HG02759 (cell line): Measurements from ENCODE around the gene VPS13D.

ENCODE experiments used
- ATAC-seq: cut with Tn5 transposase; IDR thresholded peaks from one replicate; pipeline ENCODE4 v1.9.1; 2021; ENCODE audit warnings: mild to moderate bottlenecking, moderate library complexity; ENCODE audit not compliant: unreplicated experiment

VPS13D gene

DNA sequence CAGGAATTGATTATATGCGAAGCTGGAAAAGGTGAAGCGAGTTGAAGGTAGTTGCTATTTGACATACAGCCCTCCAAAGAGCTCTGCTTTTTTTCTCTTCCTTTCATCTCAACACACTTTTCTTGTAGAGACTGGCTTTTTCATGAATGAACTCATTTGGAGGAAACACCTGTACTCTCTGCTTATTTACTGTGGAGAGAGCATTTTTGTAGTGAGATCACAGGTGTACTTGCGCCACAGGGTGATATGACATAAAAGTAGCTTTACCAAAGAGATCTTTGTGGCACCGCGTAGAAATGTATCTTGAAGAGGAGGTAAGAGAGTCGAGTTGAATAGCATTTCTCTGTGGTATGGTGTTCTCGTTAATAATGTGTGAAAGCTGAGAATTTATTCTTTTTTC, 187.6 kb downstream of the VPS13D start:
- ATAC-seq, result no peak

DNA sequence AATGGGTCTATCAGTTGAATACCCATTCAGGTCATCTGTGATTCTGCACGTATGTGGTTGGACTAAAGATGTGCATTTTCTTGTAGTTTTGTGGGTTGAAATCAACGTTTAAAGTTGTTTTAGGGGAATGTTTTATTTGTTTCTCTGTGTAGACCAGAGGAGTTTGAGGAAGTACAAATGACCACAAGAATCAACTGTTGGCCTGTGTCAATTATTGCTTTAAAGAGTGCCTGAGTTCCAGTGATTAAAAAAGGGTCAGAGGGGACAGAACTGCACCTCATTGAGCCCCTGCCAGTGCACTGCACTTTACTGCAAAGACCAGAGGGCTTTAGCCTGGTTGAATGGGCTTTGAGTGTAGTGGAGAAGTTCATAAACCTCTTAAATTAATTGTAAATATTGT, 190.3 kb downstream of the VPS13D start:
- no peak for ATAC-seq

DNA sequence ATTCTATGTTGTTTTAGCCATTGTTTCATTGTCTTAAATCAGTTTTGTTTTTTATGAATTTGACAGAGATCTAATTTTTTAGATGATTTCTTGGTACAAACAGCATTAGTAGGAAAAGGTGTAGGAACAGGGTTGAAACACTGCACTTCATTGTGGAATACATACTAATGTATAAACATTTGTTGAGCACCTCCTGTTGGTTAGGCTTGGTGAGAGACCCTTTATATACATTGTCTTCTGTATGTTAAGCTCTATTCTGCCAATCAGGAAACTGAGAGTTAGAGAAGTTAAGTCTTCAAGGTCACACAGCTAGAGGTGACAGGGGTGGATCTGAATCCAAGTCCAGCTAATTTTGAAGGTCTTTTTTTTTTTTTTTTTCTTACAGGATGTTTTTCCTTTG, 192.7 kb downstream of the VPS13D start:
- no peak for ATAC-seq

DNA sequence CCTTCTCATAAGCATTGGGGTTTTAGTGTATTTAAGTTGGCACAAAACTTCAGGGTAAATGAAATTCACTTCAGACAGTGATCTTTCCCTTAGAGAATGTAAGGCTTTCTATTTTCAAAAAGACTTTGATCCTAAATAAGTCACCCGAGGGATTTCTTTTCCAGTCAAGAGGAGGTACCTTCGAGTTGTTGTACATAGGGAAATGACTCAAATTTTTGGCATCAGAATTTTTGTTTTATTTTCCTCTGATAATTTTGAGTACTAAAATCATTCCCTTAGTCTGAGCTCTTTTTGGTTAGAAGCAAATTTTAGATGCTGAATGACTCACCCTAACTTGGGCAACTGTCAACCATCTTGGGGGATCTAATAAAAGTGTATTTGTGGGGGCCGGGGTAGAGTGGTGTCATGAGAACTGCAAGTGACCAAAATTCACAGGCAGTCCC, 194.3 kb downstream of the VPS13D start:
- no peak for ATAC-seq

DNA sequence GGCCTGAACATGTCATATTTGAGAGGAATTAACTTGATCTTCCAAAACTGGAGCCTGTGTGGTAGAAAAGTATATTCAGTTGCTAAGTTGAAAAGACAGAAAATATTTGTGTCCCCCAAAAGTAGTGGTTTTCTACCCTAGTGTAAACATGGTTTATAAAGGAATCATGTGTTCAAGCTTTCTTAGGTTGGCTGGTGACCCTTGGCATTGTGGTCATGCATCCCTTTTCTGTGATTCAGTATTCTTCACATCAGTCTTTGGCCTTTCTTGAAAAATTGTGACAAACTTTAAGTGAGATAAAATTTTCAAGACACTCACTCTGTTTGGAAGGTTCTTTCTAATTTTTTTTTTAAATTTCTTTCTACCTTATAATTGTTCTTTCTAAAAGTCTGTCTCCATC, 195.0 kb downstream of the VPS13D start:
- ATAC-seq, result no peak

DNA sequence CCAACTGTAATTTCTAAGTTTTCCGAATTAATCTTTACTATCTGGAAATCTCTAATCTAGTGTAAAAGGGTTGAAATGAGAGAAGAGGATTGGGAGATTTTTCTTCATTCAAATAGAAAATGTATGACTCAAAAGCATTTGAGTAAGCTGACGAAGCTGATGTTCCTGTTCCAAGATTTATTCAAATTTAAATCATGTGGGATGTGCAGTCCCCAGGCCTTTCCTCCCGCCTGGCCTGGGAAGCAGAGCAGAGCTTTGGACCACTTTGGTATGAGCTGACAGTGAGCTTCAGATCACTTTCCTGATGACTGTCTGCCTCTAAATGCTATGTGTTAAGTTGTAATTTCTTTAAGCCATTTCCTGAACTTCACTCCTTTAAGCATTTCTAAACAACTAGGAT, 196.2 kb downstream of the VPS13D start:
- no peak for ATAC-seq

DNA sequence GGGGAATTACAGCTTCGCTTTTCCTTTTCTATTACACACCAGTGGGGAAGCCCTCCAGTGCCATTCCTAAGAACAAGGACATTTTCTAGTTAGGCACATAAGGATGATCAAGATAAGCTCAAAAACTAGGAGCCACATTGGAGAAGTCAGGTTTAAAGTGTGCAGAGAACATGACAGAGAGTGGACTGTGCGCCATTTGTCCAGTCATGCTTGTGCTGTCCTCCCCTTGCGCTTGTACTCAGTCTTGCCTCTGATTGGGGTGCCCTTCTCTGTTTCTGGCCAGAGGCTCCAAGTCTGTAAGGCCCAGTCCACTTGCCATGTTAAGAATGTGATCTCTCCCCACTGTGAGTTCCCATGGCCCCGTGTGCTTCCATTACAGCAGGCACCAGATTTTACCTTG, 198.5 kb downstream of the VPS13D start:
- no peak for ATAC-seq

DNA sequence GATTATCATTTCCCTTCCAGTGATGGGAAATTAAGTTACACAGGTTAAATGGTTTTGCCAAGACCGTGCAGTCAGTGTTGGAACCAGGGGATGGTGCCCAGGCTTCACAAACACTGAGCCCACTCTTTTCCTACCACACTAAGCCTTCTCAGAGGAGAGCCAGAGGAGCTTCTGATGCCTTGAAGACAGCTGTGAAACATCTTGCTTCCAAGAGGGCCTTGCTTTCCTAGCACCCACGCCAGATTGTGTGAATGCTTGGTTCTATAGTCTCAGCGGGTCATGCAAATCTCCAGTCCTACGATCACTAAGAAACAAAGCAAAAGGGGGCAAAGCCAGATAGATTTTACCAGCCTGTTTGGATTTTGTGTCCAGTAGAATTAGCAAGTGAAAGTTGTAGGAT, 200.7 kb downstream of the VPS13D start:
- no peak for ATAC-seq

DNA sequence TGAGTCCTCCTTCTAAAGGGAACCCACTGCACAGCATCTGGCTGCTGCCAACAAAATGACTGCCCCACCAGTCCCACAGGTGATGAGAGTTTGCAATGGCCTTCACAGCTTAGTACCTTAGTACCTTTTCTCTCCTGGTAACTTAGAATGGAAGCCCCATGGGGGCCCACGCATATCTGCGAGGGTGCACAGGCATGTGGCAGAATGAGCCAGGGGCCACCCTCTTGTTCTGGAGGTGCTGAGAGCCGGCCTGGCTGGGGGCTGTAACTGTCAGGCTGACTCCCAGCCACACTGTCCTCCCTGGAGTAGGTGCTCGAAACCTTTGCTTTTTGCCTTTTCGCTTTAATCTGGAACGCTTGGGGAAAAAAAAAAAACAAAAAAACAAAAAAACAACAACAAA, 203.1 kb downstream of the VPS13D start:
- ATAC-seq, result no peak

DNA sequence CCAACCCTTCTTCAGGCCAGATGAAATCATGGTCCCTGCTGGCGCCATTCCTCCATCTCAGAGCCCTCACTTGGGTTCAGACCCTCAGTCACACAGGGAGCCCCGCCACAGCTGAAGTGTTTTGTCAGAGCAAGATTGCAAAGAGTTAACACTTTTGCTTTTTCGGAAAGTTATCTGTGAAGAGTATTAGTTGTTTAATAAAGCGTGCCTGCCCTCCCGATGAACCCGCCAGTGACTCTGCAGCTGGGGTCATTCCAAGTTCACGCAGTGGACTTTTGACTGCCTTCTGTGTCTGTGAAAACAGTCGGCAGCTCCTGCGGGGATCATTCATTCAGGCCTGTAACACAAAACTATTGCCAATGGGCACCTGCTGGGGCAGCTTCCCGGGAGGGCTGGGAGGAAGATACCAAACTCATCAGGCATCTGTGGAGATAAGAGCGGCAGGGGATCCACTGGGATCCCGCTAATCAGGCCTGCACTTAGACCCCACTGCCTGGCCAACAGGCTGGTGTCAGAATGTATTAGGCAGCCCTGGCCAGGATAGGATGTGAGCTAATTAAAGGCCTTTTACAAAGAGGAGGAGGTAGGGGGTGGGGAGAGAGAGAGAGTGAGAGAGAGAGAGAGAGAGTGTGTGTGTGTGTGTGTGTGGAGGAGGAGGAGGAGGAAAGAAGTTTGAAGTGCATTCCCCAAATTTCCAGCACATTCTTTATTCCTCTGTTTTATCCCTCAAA, 203.7 kb downstream of the VPS13D start:
- ATAC-seq, result no peak

DNA sequence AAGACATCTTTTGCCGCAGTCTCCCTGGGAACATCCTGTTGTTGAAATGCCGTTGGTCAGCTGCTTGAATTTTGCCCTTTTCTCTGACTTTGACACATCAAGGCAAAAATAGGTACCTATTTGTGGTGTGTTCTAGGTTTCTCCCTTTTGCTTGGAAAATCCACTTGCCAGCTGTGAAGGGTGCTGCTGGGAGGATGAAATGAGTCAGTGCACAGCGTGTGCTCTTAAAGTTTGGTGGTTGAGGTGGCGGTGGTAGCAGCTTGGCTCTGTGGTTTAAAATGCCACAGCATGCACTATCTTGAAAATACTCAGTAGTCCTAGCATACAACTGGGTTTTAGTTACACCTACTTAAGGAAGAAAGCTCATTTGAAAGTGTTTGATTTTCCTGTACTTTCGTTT, 204.3 kb downstream of the VPS13D start:
- ATAC-seq, result peak; percentile 47

DNA sequence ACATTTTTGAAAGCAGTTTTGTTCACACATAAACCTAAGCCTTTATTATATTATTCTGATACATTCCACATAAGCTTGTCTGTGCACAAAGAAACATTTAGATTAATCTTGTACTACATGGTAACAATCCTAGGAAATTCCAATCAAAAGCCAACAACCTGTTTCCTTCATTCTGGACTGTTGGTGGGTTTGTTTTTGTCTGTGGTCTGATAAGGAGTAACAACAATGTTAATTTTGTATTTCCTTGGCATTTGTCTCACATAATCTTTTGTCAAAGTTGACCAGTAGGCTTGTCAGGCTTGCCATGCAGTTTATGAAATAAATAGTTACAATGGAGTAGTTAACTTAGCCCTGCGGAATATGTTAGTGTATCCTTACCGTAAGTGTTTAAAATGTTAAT, 204.9 kb downstream of the VPS13D start:
- no peak for ATAC-seq

DNA sequence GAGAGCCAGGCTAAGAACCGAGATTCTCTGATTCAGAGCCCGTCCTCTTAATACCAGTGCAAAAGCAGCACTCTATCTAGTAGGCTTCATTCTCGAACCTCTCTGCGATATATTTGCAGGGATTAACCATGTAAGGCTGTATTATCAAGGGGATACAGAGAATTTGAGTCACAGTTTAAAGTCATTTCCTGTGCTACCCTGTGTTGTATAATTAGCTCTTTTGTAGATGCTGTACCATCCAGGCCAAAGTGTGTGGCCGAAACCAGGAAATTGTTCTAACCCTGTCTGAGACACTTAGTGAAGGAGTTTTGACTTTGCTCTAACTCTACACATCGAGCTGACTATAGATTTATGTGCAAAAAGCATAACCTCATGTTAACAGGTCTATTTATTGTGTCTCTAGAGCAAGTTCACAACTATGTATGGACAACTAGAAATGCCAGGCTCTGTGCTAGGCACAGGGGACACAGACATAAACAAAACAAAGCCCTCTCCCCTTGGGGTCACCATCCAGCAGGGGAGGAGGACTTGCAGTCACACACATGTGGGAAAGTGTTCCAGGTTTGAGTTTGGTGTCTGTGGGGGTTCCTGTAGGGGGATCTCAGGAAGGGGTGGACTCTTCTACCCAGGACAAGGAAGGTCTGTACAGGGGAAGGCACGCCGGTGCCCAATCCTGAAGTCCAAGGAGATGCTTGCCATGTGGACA, 206.0 kb downstream of the VPS13D start:
- ATAC-seq, result peak; percentile 66

DNA sequence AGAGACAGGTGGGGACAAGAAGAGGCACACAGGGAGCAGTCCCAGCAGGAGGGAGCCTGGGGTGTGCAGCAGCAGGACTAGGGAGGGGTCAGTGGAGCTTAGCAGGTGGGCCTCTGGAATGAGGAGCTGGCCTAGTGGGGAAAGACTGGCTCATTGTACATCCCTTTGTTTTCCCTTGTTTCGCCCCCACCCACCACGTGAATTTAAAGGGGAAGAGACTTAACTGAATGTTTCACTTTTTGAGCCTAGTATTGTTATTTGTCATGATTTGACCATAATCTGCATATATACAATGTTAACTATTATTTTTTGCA, 206.5 kb downstream of the VPS13D start:
- ATAC-seq, result no peak

DNA sequence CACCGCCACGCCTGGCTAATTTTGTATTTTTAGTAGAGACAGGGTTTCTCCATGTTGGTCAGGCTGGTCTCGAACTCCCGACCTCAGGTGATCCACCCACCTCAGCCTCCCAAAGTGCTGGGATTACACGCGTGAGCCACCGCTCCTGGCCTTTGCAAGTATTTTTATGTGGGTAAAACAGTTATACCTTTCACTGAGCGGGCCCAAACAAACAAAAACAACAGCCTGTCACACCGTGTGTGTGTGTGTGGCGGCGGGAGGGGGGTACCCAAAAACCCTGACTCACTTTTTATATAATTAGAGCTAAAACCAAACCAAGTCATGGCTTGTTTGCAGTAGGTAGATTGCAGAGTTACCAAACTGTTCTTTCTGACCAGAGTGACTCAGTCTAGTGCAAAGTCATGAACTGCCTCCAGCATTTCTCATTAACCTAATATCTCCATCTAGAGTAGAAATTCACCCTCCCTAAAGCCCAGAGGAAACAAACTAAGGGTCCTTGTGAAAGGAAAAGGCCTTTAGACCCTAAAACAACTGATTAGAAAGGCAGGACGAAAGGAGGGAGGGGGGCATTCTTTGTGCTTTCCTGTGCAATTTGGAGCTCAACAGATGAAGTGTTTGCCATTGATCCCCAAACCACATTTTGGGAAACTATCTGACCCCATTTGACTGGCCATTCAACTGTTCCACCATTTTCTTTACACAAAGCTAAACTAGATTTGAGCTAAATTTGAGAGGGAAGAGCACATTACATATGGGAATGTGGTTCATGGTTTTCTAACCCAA, 207.2 kb downstream of the VPS13D start:
- ATAC-seq, result no peak

DNA sequence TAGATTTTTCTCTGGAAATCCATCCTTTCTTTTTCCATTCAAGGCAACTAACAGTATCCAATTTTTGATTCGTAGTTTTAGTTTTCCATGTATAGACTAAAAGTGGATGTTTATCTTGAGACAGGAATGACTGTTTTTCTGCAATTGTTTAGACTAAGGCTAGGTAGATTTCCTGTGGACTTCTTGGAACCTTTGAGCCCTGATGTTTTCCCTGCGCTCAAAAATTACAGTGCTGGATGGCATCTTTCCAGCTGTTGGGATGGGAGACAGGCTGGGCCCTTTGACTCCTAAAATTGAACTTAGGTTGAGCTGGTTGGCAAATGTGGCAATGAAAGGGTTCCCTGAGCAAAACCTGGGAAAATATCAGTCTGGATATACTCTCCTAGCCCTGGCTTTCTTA, 207.8 kb downstream of the VPS13D start:
- ATAC-seq, result no peak

DNA sequence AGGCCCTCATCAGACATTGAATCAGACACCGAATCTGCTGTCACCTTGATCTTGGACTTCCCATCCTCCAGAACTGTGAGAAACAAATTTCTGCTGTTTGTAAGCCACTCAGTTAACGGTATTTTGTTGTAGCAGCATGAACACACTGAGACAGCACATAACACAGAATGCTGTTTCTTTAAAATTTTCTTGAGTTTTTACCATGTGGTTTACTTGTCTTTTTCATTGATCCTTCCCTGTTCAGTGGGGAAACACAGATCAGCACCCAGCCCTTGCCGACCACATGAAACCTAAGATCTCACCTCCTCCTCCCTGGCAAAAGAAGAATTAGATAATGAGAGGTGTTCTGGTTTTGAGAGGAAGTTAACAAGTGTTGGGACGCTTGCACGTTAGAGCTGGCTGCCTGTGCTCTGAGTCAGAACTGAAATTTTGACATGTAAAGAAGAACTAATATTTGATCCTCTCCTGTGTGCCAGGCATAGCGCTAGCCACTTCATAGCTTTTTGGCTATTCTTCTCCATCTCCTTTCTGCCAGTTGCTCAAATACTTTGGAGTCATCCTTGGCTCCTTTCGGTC, 208.6 kb downstream of the VPS13D start:
- peak; percentile 49 for ATAC-seq

DNA sequence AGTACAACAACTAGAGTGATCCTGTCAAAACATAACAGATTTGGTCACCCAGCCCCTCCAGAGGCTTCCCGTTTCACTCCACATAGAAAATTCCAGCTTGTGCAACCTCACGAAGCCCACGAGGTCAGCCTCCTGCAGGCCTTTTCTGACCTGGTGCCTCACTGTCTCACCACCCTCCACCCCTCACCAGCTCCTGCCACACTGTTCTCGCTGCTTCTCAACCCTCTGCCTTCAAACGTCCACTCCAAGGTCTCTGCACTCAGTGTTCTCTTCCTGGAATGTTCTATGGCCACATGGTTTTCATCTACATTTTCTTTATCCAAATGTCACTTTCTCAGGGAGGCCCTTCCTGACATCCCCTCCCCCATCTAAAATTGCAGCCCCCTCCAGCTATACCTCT, 209.2 kb downstream of the VPS13D start:
- ATAC-seq, result no peak

DNA sequence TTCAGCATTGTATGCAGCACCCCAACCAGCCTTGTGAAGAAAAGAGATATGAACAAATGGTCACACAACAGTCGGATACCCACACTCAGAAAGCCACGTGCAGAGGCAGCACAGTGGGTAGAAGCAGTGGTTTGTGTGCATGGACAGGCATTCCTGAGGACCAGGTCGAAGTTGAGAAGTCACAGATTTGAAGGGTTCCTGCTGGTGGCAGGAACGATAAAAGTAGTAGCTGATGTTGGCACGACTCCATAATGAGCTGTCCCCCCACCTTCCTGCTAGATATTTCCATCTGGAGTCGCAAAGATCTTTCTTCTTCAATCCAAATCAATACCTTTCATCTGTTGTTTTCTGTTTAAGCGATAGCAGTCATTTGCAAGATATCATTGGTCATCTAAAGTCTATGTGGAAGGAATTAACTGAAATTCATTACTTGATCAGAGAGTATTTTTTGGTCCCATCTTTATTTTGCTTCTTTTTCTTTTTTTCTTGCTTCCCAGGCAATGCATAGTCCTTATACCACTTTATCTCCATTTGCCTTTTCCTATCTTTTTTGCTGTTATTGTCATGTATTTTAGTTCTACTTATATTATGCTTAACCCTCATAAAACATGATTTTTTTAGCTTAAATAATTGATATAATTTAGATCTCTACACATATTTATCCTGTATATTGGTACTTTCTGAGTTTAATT, 211.7 kb downstream of the VPS13D start:
- ATAC-seq, result no peak

DNA sequence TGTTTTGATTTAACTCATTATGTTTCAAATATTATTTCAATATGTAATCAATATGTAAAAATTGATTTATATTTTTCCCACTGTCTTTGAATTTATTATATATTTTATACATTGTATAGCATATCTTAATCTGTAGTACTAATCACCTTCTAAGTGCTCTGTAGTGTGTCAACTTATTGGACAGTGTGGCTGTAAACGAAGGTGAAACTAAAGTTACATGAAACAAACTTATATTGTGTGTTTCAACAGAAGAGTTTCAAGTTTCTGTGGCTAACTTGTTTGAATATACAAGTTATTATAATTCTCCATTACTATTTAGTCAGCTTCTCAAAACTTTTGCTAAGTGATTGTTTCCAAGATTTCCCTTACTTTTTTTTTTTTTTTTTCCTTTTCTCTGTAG, 212.4 kb downstream of the VPS13D start:
- ATAC-seq, result no peak

DNA sequence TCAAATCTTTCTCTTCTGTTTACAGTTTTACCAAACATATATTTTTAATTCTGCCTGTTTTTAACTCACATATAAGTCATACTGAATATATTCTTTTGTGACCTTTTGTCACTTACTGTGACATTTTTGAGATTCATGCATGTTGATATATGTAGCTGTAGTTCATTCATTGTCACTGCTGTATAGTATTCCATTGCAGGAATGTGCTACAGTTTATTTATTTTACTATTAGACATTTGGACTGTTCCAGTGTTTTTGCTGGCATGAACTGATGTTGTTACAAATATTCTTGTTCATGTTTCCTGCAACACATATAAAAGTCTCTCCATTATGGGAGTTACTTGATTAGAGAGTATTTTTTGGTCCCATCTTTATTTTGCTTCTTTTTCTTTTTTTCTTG, 213.3 kb downstream of the VPS13D start:
- no peak for ATAC-seq
